GM18861 (cell line): ENCODE data around the gene ACSS2.

Experiments
- ATAC-seq: cut with Tn5 transposase; IDR thresholded peaks from one replicate; pipeline ENCODE4 v1.9.1; 2021; ENCODE audit not compliant: unreplicated experiment

Gene ACSS2

DNA sequence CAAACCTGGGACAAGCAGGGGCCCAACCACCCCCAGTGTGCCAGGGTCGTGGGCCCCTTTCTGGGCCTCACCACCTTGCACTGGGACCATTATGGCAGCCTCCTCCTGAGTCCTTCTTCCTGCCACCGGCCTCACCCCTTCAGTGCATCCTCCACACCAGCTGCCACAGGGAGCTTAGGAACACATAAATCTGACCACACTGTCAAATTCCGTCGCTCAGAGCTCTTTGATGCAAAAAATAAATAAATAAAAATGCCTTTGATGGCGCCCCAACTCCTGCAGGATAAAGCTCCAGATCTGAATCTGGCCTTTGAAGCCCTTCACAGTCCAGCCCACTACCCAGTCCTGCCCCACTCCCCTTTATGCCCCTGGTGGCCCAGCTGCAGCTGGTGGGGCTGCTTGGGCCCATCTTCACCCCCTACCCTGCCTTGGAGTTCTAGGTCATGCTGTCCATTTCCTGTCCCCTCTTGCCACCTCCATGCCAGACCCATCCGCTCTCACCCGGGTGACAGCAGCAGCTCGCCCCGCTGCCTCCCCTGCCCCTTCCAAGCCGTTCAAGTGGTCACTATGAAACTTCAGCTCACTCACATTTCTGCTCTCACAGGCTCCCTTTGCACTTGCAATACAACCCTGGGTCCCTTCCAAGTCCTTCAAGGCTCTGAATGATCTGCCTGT is 95.3 kb downstream of the ACSS2 start:
- no peak for ATAC-seq

DNA sequence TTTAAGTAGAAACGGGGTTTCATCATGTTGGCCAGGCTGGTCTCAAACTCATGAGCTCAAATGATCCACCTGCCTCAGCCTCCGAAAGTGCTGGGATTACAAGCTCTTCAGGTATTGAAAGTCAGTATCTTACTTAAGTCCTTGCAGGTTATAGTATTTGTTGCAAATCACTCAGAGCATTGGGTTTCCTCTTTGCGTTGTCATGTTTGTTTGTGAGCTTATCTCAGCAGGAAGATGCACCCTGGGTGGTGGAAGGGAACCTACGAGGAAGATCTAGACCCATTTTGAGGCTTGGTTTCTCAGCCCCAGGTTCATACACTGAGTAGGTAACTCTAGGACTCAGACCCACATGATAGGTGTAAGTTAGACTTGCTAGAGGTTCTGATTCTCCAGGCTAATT is 97.8 kb downstream of the ACSS2 start:
- no peak for ATAC-seq

DNA sequence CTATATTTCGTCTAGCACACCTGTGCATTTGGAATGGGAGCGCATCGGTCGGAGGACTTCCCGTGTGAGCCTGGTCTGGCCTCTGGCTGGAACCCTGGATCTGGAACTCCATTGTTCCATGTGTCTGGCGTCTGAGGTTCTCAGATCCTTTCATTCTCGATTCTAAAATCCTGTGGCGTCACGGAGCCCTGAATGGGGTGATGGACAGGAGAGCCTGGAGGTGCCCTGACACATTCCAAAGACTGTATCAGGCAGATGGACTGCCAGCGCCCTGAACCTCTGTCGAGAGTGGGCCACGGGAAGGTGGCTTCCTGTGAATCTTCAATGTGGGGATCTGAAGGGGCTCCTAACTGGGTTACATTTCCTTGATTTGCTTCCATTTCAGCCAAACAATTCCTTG is 99.9 kb downstream of the ACSS2 start:
- ATAC-seq: no peak
